H1 (cell line): ENCODE results near the gene PPP1R14C. TPM values are rescaled to one million over a fixed set of nuclear protein-coding genes. Genes with fewer than 3 reads are reported as not detected.

Experiments used
- CTCF ChIA-PET: fragments of 300-600 bp; sonication (Branson Sonifier 250); formaldehyde crosslinking; loops from one replicate; lab custom pipeline; 2021; ENCODE audit not compliant: partially characterized antibody; lab: Charles Lee
- POLR2A ChIA-PET: fragments of 300-600 bp; sonication (Branson Sonifier 250); formaldehyde crosslinking; loops from one replicate; lab custom pipeline; 2021; ENCODE audit warnings: inconsistent platforms; ENCODE audit not compliant: partially characterized antibody; lab: Charles Lee
- DNase-seq, 2 experiments: peaks; one replicate each; pipeline versions ENCODE4 v3.0.0 to v3.0.0-alpha.2; 2010 to 2022; ENCODE audit warnings: low spot score in 2 of 2, low read depth in 1 of 2, mixed read lengths in 1 of 2
- FAIRE-seq: peaks from 2 replicates; lab custom pipeline; 2011; peaks lifted over from hg19 to GRCh38; lab: Jason Lieb, UNC
- H2AFZ ChIP-seq: 2 replicates; pipeline ENCODE4 v1.8.1; 2012; ENCODE audit warnings: low read length, inconsistent platforms
- H2AK5ac ChIP-seq: 2 replicates; pipeline ENCODE4 v1.6.1; 2013; ENCODE audit warnings: low read depth, low read length
- H2BK120ac ChIP-seq: replicated peaks from 2 replicates; pipeline ENCODE3; 2013; ENCODE audit warnings: low read depth, low read length, inconsistent platforms
- H2BK12ac ChIP-seq: 2 replicates; pipeline ENCODE4 v1.6.1; 2013; ENCODE audit warnings: low read depth, low read length
- H2BK15ac ChIP-seq: 2 replicates; pipeline ENCODE4 v1.6.1; 2013; ENCODE audit warnings: low read length
- H2BK20ac ChIP-seq: 2 replicates; pipeline ENCODE4 v1.6.1; 2013; ENCODE audit warnings: low read length
- H2BK5ac ChIP-seq: 2 replicates; pipeline ENCODE4 v1.6.1; 2013; ENCODE audit warnings: low read depth, low read length
- H3K14ac ChIP-seq: 2 replicates; pipeline ENCODE4 v1.6.1; 2013; ENCODE audit warnings: inconsistent platforms; ENCODE audit not compliant: insufficient read length
- H3K18ac ChIP-seq: 2 replicates; pipeline ENCODE4 v1.6.1; 2013; ENCODE audit warnings: low read length; ENCODE audit errors: extremely low read depth
- H3K23ac ChIP-seq: 2 replicates; pipeline ENCODE4 v1.6.1; 2013; ENCODE audit warnings: inconsistent platforms; ENCODE audit not compliant: insufficient read length
- H3K23me2 ChIP-seq: 2 replicates; pipeline ENCODE4 v1.6.1; 2013; ENCODE audit warnings: low read depth, low read length
- H3K27ac ChIP-seq: 2 replicates; pipeline ENCODE4 v1.6.1; 2011; ENCODE audit warnings: low read depth, low read length, inconsistent platforms
- H3K27me3 ChIP-seq, 4 experiments: replicated peaks in 1 of 4; 1 replicate in 1 of 4; 2 replicates in 3 of 4; pipeline versions ENCODE4 v1.6.1 to v1.8.1; 2011 to 2013; ENCODE audit warnings: low read length in 3 of 4, mild to moderate bottlenecking in 3 of 4, inconsistent platforms in 2 of 4, mixed read lengths in 2 of 4, moderate library complexity in 1 of 4; ENCODE audit not compliant: control insufficient read depth in 3 of 4, insufficient read depth in 3 of 4; ENCODE audit errors: extremely low read depth in 1 of 4
- H3K36me3 ChIP-seq, 4 experiments: 2 replicates each; pipeline versions ENCODE4 v1.6.1 to v1.8.1; 2011 to 2013; ENCODE audit warnings: mild to moderate bottlenecking in 4 of 4, low read length in 3 of 4, moderate library complexity in 2 of 4, control low read depth in 1 of 4, inconsistent platforms in 1 of 4; ENCODE audit not compliant: insufficient read depth in 4 of 4, control insufficient read depth in 2 of 4
- H3K4ac ChIP-seq: replicated peaks from 2 replicates; pipeline ENCODE3; 2013; ENCODE audit warnings: low read length, low read depth, mixed read lengths, inconsistent platforms; ENCODE audit not compliant: insufficient read length
- H3K4me1 ChIP-seq, 4 experiments: replicated peaks in 1 of 4; 1 replicate in 1 of 4; 2 replicates in 3 of 4; pipeline versions ENCODE4 v1.6.1 to v1.8.1; 2011 to 2013; ENCODE audit warnings: low read length in 3 of 4, inconsistent platforms in 2 of 4, mixed read lengths in 1 of 4; ENCODE audit not compliant: insufficient read depth in 4 of 4, control insufficient read depth in 3 of 4
- H3K4me2 ChIP-seq, 2 experiments: 2 replicates each; pipeline versions ENCODE4 v1.6.1 to v1.8.1; 2011 to 2013; ENCODE audit warnings: low read depth in 2 of 2, low read length in 2 of 2, control low read depth in 1 of 2, inconsistent platforms in 1 of 2, mild to moderate bottlenecking in 1 of 2; ENCODE audit not compliant: insufficient read depth in 1 of 2
- H3K4me3 ChIP-seq, 4 experiments: fragments of 200-600, 300-600 bp in 1 of 4; sonication (generic), shearing (Covaris generic), sonication (Bioruptor Twin) in 1 of 4; 2 replicates each; pipeline versions ENCODE4 v1.5.1 to v1.8.1; 2011 to 2016; ENCODE audit warnings: low read length in 4 of 4, low read depth in 3 of 4, control low read depth in 2 of 4, inconsistent platforms in 2 of 4, mild to moderate bottlenecking in 2 of 4, mixed read lengths in 1 of 4, moderate library complexity in 1 of 4; ENCODE audit not compliant: insufficient read depth in 2 of 4; ENCODE audit errors: extremely low read depth in 1 of 4
- H3K56ac ChIP-seq: replicated peaks from 2 replicates; pipeline ENCODE3; 2013; ENCODE audit warnings: low read depth, mild to moderate bottlenecking, mixed read lengths, low read length, inconsistent platforms; ENCODE audit not compliant: insufficient read length
- H3K79me1 ChIP-seq: 2 replicates; pipeline ENCODE4 v1.6.1; 2013; ENCODE audit warnings: low read depth, low read length, control low read depth
- H3K79me2 ChIP-seq, 2 experiments: 2 replicates each; pipeline versions ENCODE4 v1.6.1 to v1.8.1; 2012 to 2013; ENCODE audit warnings: low read length in 2 of 2, mild to moderate bottlenecking in 2 of 2, inconsistent platforms in 1 of 2; ENCODE audit not compliant: insufficient read depth in 2 of 2, control insufficient read depth in 1 of 2
- H3K9ac ChIP-seq, 4 experiments: replicated peaks in 1 of 4; 1 replicate in 1 of 4; 2 replicates in 3 of 4; pipeline versions ENCODE4 v1.6.1 to v1.8.1; 2011 to 2013; ENCODE audit warnings: low read depth in 3 of 4, low read length in 3 of 4, control low read depth in 2 of 4, mild to moderate bottlenecking in 2 of 4, moderate library complexity in 2 of 4, inconsistent platforms in 1 of 4; ENCODE audit errors: extremely low read depth in 1 of 4
- H3K9me3 ChIP-seq, 2 experiments: 2 replicates each; pipeline versions ENCODE4 v1.6.1 to v1.8.1; 2012 to 2013; ENCODE audit warnings: mild to moderate bottlenecking in 2 of 2, moderate library complexity in 2 of 2, control low read depth in 1 of 2, inconsistent platforms in 1 of 2, low read depth in 1 of 2, low read length in 1 of 2, mixed read lengths in 1 of 2; ENCODE audit not compliant: insufficient read depth in 2 of 2
- H4K20me1 ChIP-seq, 2 experiments: replicated peaks in 1 of 2; 2 replicates each; pipeline versions ENCODE3 to v1.8.1; 2011 to 2013; ENCODE audit warnings: inconsistent platforms in 2 of 2, low read length in 2 of 2, mild to moderate bottlenecking in 1 of 2; ENCODE audit not compliant: insufficient read depth in 2 of 2, control insufficient read depth in 1 of 2
- H4K5ac ChIP-seq: 2 replicates; pipeline ENCODE4 v1.6.1; 2013; ENCODE audit warnings: low read length, low read depth, mixed read lengths, inconsistent platforms; ENCODE audit not compliant: insufficient read length
- H4K8ac ChIP-seq: 2 replicates; pipeline ENCODE4 v1.8.0; 2013; ENCODE audit warnings: mild to moderate bottlenecking, moderate library complexity, low read length, inconsistent platforms; ENCODE audit not compliant: insufficient read depth; ENCODE audit errors: extremely low read depth
- H4K91ac ChIP-seq: replicated peaks from 2 replicates; pipeline ENCODE3; 2013; ENCODE audit warnings: low read length, mixed read lengths, inconsistent platforms; ENCODE audit not compliant: insufficient read length
- ASH2L ChIP-seq: fragments of 200-600, 300-600 bp; sonication (generic); IDR thresholded peaks from one replicate; pipeline ENCODE4 v1.7.1; 2017; ENCODE audit warnings: low read length
- JUN ChIP-seq: IDR thresholded peaks from 2 replicates; pipeline ENCODE4 v1.6.1; 2011; ENCODE audit warnings: low read depth, mild to moderate bottlenecking, improper control_type of control experiment, low read length
- PHF8 ChIP-seq: fragments of 200-600 bp; sonication (generic); conservative IDR thresholded peaks from 2 replicates; pipeline ENCODE4 v1.7.1; 2012; ENCODE audit warnings: low read depth, mild to moderate bottlenecking, inconsistent platforms, low read length, moderate library complexity
- POLR2A ChIP-seq, 2 experiments: IDR thresholded peaks; 1 replicate in 1 of 2; 2 replicates in 1 of 2; pipeline ENCODE4 v1.6.1; 2011; ENCODE audit warnings: low read depth in 2 of 2, low read length in 2 of 2, mild to moderate bottlenecking in 2 of 2; ENCODE audit errors: control extremely low read depth in 1 of 2
- POLR2AphosphoS5 ChIP-seq: IDR thresholded peaks from 2 replicates; pipeline ENCODE4 v1.6.1; 2011; ENCODE audit warnings: low read depth, low read length
- RAD21 ChIP-seq, 2 experiments: IDR thresholded peaks in 1 of 2; conservative IDR thresholded peaks in 1 of 2; 2 replicates each; pipeline ENCODE4 v1.6.1; 2011; ENCODE audit warnings: low read depth in 2 of 2, low read length in 2 of 2, improper control_type of control experiment in 1 of 2, inconsistent platforms in 1 of 2, mild to moderate bottlenecking in 1 of 2, moderate library complexity in 1 of 2
- SIN3A ChIP-seq, 2 experiments: IDR thresholded peaks in 1 of 2; conservative IDR thresholded peaks in 1 of 2; 2 replicates each; pipeline ENCODE4 v1.6.1; 2011 to 2012; ENCODE audit warnings: low read length in 2 of 2, improper control_type of control experiment in 1 of 2, low read depth in 1 of 2, mild to moderate bottlenecking in 1 of 2
- SIX5 ChIP-seq: IDR thresholded peaks from 2 replicates; pipeline ENCODE4 v1.6.1; 2011; ENCODE audit warnings: mild to moderate bottlenecking, low read depth, low read length
- TAF7 ChIP-seq: optimal IDR thresholded peaks from 2 replicates; pipeline ENCODE3; 2011; ENCODE audit warnings: low read depth, mild to moderate bottlenecking, inconsistent platforms, low read length, moderate library complexity, borderline replicate concordance
- TBP ChIP-seq: IDR thresholded peaks from 2 replicates; pipeline ENCODE4 v1.6.1; 2011; ENCODE audit warnings: low read depth, low read length, improper control_type of control experiment
- TEAD4 ChIP-seq: IDR thresholded peaks from 2 replicates; pipeline ENCODE4 v1.6.1; 2012; ENCODE audit warnings: low read depth, low read length, inconsistent platforms, mixed read lengths
- ZNF274 ChIP-seq: IDR thresholded peaks from 2 replicates; pipeline ENCODE4 v1.7.0; 2012; ENCODE audit warnings: low read length, borderline replicate concordance; ENCODE audit errors: extremely low read depth
- WGBS, 2 experiments: shearing (Covaris generic) in 1 of 2; methylation state at CpG; one replicate each; pipeline versions ENCODE4 v1.1.6 to v1.1.7; 2013 to 2015; ENCODE audit warnings: low lambda C conversion rate in 2 of 2, mixed read lengths in 2 of 2, inconsistent platforms in 1 of 2, low coverage in 1 of 2, missing lambda C conversion rate in 1 of 2; ENCODE audit not compliant: insufficient replicate concordance in 2 of 2, insufficient coverage in 1 of 2, insufficient read length in 1 of 2; ENCODE audit errors: extremely low coverage in 1 of 2, missing lambda C conversion rate in 1 of 2; 5-methylcytosine and 5-hydroxymethylcytosine counted together
- polyA plus RNA-seq, 7 experiments: library from polyadenylated mRNA; depleted of rRNA in 3 of 7; stranded (reverse) in 5 of 7; unstranded in 2 of 7; fragments of >200 nt in 5 of 7; fragments of 200-250 nt in 2 of 7; gene quantifications; 1 replicate in 5 of 7; 2 replicates in 1 of 7; 4 replicates in 1 of 7; pipeline versions ENCODE4 v1.2.1 to v1.2.3, GENCODE V29; 2011 to 2013; ENCODE audit warnings: missing spikeins in 2 of 7, mixed read lengths in 2 of 7
- total RNA-seq: library from RNA; stranded (reverse); fragmentation: NEBNext Ultra II Directional; extraction: Animal tissue kit (Norgen Biotek cat#: 25700); gene quantifications from 2 replicates; pipeline ENCODE4 v1.2.1, GENCODE V29; 2021
- TF ChIP-seq, protein P1 (sequence below): IDR thresholded peaks from 2 replicates; pipeline ENCODE4 v1.6.1; 2012; ENCODE audit warnings: low read length, inconsistent platforms

The PPP1R14C gene
- total and polyA plus RNA-seq, 2 of the 8 experiments (the other 6 are each of a cell fraction or from before 2014, with no cell fraction given) = 0.30 to 0.61 TPM

DNA sequence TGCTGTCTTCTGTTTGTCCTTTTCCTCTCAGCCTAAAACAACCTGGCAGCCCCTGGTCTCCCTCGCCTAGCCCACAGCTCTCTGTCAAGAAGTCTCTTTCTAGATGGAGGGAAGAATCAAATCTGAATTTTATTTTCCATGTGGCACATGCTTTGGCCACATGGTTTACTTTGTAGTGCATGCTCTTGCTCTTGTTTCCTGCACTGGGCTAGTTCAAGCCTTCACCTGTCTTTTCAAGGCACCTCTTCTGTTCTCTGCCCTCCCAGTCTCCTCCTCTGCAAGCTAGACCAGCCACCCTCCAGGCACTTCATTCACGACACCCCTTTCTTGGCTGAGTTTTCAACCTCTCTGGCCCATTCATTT, 7.6 kb downstream of the PPP1R14C start:
- H3K79me1 ChIP-seq = no peaks in the 10 kb centered on the region
- no peak overlapping the region for H2BK120ac ChIP-seq
- H2AK5ac ChIP-seq = no peak overlapping the region
- H3K23ac ChIP-seq = no peak overlapping the region
- peak overlapping the region; percentile 55; the same call in 1 of the 2 replicates for H2BK5ac ChIP-seq
- no peak for DNase-seq
- H2AFZ ChIP-seq = 0 out of 2 replicates have a peak overlapping the region, but pooled peaks have one; percentile 35
- ChIA-PET POLR2A (no interaction called here), CTCF (interaction anchor here (1.6 kb wide), 1 partner anchor 30 kb away, joined by 3 read pairs; no protein-coding TSS in a partner anchor)
- FAIRE-seq = no peak
- H3K4me3 ChIP-seq = no peak overlapping the region
- H3K4me1 ChIP-seq = peaks cover 2 to 6% (median 5%) of the 10 kb centered on the region in 4 experiments; a peak in 5 of 7 replicates
- H4K20me1 ChIP-seq = no peaks in the 10 kb centered on the region
- peaks cover 1 to 16% (median 5%) of the 10 kb centered on the region in 4 experiments for H3K27me3 ChIP-seq
- H2BK15ac ChIP-seq = peak overlapping the region; percentile 31; the same call in 1 of the 2 replicates
- H3K9ac ChIP-seq = no peak overlapping the region
- H2BK20ac ChIP-seq = no peak overlapping the region
- no peak overlapping the region for H3K18ac ChIP-seq
- H3K4ac ChIP-seq = no peak overlapping the region
- H3K79me2 ChIP-seq = no peaks in the 10 kb centered on the region
- H3K23me2 ChIP-seq = no peaks in the 10 kb centered on the region
- H2BK12ac ChIP-seq = no peak overlapping the region
- no peak overlapping the region for H4K91ac ChIP-seq
- no peaks in the 10 kb centered on the region for H3K9me3 ChIP-seq
- peak overlapping the region; percentile 0 to 38; a peak in 2 of 4 replicates for H3K4me2 ChIP-seq
- no peak overlapping the region for H3K14ac ChIP-seq
- H3K36me3 ChIP-seq = no peaks in the 10 kb centered on the region
- H4K5ac ChIP-seq = no peak overlapping the region
- WGBS, 2 experiments = 71% methylated on average over 2 of the region's 2 CpGs; no CpG with 5 or more reads in 1 of the 2 experiments
- no peak overlapping the region for H4K8ac ChIP-seq
- H3K56ac ChIP-seq = no peak overlapping the region
- no peak overlapping the region for H3K27ac ChIP-seq
- TF ChIP-seq TEAD4 (no peak), TAF7 (no peak), POLR2A (IDR thresholded peaks at IDR 0.05; ENCODE audit: control extremely low read depth in 1 of 2, low read depth in 2 of 2, low read length in 2 of 2) (no peak), POLR2AphosphoS5 (no peak), SIX5 (no peak), TBP (no peak), ASH2L (no peak), ZNF274 (no peak), PHF8 (no peak), RAD21 (IDR thresholded peaks at IDR 0.05 in 1 of 2, conservative IDR thresholded peaks at IDR 0.05 in 1 of 2; ENCODE audit: low read depth in 2 of 2, low read length in 2 of 2) (no peak), JUN (no peak), SIN3A (conservative IDR thresholded peaks at IDR 0.05 in 1 of 2, IDR thresholded peaks at IDR 0.05 in 1 of 2; ENCODE audit: low read depth in 1 of 2, low read length in 2 of 2) (no peak)
- TF ChIP-seq, protein P1, sequence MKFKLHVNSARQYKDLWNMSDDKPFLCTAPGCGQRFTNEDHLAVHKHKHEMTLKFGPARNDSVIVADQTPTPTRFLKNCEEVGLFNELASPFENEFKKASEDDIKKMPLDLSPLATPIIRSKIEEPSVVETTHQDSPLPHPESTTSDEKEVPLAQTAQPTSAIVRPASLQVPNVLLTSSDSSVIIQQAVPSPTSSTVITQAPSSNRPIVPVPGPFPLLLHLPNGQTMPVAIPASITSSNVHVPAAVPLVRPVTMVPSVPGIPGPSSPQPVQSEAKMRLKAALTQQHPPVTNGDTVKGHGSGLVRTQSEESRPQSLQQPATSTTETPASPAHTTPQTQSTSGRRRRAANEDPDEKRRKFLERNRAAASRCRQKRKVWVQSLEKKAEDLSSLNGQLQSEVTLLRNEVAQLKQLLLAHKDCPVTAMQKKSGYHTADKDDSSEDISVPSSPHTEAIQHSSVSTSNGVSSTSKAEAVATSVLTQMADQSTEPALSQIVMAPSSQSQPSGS = no peak
